ENCODE data around the gene ZNF586.

DNA sequence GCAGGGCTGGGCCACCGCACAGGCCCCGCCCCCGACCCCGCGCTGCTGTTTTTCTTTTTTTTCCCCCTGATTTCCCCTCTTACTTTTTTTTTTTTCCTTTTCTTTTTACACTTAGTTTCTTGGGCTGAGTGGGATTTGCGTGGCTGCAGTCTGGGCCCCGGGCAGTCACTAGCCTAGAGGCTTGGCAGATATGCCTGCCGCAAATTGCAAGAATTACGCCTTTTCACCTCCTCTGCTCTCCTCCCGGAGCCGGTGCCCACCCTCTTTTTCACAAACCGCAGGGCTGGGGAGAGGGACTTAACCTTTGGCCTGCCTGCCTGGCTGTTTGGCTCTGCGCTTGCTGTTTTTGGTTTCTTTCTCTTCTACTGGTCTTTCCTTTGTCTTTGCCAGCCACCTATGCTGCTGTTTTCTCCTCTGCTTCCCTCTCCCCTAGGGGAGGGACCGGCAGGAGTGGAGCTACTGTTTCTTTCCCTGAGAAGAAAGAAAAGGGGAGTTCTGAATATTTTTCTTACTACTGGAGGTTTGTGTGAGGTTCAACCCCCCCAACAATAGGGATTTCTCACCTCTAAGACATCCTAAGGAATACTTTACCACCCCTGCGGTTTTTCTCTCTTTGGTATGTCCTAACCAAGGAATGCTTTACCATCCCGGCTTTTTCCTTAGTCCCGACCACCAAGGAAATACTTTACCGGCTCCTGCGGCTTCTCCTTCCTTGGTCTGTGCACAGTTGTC is 34.3 kb downstream of the ZNF586 start:
- no peak for TF ChIP-seq POLR2AphosphoS5 (IDR thresholded peaks at IDR 0.05; ENCODE audit: low read depth, low read length)
- TF ChIP-seq, protein P1, sequence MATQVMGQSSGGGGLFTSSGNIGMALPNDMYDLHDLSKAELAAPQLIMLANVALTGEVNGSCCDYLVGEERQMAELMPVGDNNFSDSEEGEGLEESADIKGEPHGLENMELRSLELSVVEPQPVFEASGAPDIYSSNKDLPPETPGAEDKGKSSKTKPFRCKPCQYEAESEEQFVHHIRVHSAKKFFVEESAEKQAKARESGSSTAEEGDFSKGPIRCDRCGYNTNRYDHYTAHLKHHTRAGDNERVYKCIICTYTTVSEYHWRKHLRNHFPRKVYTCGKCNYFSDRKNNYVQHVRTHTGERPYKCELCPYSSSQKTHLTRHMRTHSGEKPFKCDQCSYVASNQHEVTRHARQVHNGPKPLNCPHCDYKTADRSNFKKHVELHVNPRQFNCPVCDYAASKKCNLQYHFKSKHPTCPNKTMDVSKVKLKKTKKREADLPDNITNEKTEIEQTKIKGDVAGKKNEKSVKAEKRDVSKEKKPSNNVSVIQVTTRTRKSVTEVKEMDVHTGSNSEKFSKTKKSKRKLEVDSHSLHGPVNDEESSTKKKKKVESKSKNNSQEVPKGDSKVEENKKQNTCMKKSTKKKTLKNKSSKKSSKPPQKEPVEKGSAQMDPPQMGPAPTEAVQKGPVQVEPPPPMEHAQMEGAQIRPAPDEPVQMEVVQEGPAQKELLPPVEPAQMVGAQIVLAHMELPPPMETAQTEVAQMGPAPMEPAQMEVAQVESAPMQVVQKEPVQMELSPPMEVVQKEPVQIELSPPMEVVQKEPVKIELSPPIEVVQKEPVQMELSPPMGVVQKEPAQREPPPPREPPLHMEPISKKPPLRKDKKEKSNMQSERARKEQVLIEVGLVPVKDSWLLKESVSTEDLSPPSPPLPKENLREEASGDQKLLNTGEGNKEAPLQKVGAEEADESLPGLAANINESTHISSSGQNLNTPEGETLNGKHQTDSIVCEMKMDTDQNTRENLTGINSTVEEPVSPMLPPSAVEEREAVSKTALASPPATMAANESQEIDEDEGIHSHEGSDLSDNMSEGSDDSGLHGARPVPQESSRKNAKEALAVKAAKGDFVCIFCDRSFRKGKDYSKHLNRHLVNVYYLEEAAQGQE (IDR thresholded peaks at IDR 0.05; ENCODE audit: insufficient read depth in 1 of 2, low read depth in 2 of 2, low read length in 2 of 2), result no peak
